ENCODE data around the gene DBNL. TPM values are rescaled to one million over a fixed set of nuclear protein-coding genes. Genes with fewer than 3 reads are reported as not detected.
"Not testable (repeated sequence)": the region's sequence is repeated elsewhere in the genome, so short reads cannot be mapped to it uniquely, and the experiment has no call there.

The DBNL gene
- total and polyA plus RNA-seq, 2 of the 13 experiments (the other 11 are each of a cell fraction or from before 2014, with no cell fraction given) = 20.8 to 35.1 TPM

DNA sequence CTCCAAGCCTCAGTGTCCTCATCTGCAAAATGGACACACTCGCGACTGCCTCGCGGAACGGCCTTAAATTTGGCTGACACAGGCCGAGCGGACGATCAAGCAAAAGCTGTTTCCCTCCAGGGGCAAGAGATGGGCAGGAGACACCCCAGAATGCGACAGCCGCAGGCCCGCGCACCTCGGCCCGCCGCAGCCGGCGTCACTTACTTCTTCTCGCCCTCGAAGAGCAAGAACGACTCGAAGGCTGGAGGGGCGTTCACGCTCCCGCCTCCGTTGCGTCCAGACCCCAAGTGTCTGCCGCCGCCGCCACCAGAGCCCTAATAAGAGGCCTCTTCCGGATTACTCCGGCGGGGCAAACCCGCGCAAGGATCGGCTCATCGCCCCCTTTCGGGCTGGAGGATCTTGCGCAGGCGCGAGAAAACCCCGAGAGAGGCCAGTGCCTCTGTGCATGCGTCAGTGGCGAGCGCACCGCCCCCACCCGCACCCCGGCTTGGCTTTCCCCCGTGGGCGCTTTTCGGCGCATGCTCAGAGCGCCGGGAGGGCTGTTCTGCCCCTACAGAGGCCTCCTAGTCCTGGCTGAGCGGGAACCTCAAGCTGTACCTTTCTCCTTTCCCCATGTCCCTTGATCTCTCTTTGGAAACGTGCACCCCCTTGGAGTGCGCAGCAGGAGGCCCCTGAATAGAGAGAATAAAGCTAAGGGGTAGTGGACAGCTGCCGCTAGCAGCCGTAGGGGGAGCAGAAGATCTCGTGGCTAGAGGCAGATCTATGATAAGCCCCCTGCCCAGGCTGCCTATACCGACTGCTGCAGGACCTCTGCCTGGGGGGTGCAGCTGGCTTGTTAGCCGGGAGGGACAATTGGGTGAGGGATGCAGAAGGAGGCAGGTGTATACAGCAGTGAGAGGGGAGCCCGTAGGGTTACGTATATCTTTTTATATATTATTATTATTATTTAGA lies 25.4 kb upstream of the DBNL start (continued):
- TF ChIP-seq, protein P1, sequence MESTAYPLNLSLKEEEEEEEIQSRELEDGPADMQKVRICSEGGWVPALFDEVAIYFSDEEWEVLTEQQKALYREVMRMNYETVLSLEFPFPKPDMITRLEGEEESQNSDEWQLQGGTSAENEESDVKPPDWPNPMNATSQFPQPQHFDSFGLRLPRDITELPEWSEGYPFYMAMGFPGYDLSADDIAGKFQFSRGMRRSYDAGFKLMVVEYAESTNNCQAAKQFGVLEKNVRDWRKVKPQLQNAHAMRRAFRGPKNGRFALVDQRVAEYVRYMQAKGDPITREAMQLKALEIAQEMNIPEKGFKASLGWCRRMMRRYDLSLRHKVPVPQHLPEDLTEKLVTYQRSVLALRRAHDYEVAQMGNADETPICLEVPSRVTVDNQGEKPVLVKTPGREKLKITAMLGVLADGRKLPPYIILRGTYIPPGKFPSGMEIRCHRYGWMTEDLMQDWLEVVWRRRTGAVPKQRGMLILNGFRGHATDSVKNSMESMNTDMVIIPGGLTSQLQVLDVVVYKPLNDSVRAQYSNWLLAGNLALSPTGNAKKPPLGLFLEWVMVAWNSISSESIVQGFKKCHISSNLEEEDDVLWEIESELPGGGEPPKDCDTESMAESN (CRISPR knock-in tag; conservative IDR thresholded peaks at IDR 0.05) = peak; percentile 78
- TF ChIP-seq FOXK1 (CRISPR knock-in tag; IDR thresholded peaks at IDR 0.05; ENCODE audit: borderline replicate concordance, low read depth) (peak; percentile 72; the same call in 1 of the 2 replicates), ZNF501 (CRISPR knock-in tag; IDR thresholded peaks at IDR 0.05) (peak; percentile 58; the same call in 1 of the 2 replicates), GATAD1 (CRISPR knock-in tag; IDR thresholded peaks at IDR 0.05) (peak; percentile 98), PPARG (CRISPR knock-in tag; conservative IDR thresholded peaks at IDR 0.05) (0 out of 2 replicates have a peak, but pooled peaks have one; percentile 68), ZFP1 (CRISPR knock-in tag; IDR thresholded peaks at IDR 0.05) (peak; percentile 85; the same call in 1 of the 2 replicates), IRF2 (CRISPR knock-in tag; IDR thresholded peaks at IDR 0.05) (peak; percentile 85), POLR2G (IDR thresholded peaks at IDR 0.05; ENCODE audit: low read depth, low read length) (peak; percentile 82), CREB1 (IDR thresholded peaks at IDR 0.05) (0 out of 2 replicates have a peak, but pooled peaks have one; percentile 33), CREB1 (CRISPR knock-in tag; IDR thresholded peaks at IDR 0.05) (peak; percentile 43; the same call in 1 of the 2 replicates), SOX13 (CRISPR knock-in tag; conservative IDR thresholded peaks at IDR 0.05 in 1 of 2, IDR thresholded peaks at IDR 0.05 in 1 of 2) (peak in 1 of 2 experiments; percentile 28; a peak in 2 of 4 replicates)
- TF ChIP-seq, protein P2, sequence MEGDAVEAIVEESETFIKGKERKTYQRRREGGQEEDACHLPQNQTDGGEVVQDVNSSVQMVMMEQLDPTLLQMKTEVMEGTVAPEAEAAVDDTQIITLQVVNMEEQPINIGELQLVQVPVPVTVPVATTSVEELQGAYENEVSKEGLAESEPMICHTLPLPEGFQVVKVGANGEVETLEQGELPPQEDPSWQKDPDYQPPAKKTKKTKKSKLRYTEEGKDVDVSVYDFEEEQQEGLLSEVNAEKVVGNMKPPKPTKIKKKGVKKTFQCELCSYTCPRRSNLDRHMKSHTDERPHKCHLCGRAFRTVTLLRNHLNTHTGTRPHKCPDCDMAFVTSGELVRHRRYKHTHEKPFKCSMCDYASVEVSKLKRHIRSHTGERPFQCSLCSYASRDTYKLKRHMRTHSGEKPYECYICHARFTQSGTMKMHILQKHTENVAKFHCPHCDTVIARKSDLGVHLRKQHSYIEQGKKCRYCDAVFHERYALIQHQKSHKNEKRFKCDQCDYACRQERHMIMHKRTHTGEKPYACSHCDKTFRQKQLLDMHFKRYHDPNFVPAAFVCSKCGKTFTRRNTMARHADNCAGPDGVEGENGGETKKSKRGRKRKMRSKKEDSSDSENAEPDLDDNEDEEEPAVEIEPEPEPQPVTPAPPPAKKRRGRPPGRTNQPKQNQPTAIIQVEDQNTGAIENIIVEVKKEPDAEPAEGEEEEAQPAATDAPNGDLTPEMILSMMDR (CRISPR knock-in tag; IDR thresholded peaks at IDR 0.05) = peak; percentile 96
- TF ChIP-seq, protein P3, sequence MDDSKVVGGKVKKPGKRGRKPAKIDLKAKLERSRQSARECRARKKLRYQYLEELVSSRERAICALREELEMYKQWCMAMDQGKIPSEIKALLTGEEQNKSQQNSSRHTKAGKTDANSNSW (CRISPR knock-in tag; IDR thresholded peaks at IDR 0.05; ENCODE audit: borderline replicate concordance) = 0 out of 2 replicates have a peak, but pooled peaks have one; percentile 39
- TF ChIP-seq, protein P4, sequence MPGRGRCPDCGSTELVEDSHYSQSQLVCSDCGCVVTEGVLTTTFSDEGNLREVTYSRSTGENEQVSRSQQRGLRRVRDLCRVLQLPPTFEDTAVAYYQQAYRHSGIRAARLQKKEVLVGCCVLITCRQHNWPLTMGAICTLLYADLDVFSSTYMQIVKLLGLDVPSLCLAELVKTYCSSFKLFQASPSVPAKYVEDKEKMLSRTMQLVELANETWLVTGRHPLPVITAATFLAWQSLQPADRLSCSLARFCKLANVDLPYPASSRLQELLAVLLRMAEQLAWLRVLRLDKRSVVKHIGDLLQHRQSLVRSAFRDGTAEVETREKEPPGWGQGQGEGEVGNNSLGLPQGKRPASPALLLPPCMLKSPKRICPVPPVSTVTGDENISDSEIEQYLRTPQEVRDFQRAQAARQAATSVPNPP (CRISPR knock-in tag; IDR thresholded peaks at IDR 0.05) = peak; percentile 63; the same call in 1 of the 2 replicates
- TF ChIP-seq, protein P5, sequence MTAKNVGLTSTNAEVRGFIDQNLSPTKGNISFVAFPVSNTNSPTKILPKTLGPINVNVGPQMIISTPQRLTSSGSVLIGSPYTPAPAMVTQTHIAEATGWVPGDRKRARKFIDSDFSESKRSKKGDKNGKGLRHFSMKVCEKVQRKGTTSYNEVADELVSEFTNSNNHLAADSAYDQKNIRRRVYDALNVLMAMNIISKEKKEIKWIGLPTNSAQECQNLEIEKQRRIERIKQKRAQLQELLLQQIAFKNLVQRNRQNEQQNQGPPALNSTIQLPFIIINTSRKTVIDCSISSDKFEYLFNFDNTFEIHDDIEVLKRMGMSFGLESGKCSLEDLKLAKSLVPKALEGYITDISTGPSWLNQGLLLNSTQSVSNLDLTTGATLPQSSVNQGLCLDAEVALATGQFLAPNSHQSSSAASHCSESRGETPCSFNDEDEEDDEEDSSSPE (CRISPR knock-in tag; IDR thresholded peaks at IDR 0.05) = peak; percentile 79
- TF ChIP-seq, protein P6, sequence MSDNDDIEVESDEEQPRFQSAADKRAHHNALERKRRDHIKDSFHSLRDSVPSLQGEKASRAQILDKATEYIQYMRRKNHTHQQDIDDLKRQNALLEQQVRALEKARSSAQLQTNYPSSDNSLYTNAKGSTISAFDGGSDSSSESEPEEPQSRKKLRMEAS (IDR thresholded peaks at IDR 0.05) = peak; percentile 59; the same call in 1 of the 2 replicates
- not testable (repeated sequence) for TF ChIP-seq SOX13 (IDR thresholded peaks at IDR 0.05)
- TF ChIP-seq, protein P7, sequence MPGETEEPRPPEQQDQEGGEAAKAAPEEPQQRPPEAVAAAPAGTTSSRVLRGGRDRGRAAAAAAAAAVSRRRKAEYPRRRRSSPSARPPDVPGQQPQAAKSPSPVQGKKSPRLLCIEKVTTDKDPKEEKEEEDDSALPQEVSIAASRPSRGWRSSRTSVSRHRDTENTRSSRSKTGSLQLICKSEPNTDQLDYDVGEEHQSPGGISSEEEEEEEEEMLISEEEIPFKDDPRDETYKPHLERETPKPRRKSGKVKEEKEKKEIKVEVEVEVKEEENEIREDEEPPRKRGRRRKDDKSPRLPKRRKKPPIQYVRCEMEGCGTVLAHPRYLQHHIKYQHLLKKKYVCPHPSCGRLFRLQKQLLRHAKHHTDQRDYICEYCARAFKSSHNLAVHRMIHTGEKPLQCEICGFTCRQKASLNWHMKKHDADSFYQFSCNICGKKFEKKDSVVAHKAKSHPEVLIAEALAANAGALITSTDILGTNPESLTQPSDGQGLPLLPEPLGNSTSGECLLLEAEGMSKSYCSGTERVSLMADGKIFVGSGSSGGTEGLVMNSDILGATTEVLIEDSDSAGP (CRISPR knock-in tag; IDR thresholded peaks at IDR 0.05; ENCODE audit: borderline replicate concordance) = peak; percentile 85
